H7 (cell line): ENCODE results near the gene GAS6. TPM values are rescaled to one million over a fixed set of nuclear protein-coding genes. Genes with fewer than 3 reads are reported as not detected.

Source experiments
- DNase-seq: peaks from one replicate; pipeline ENCODE4 v3.0.0; 2012
- H3K27me3 ChIP-seq: 2 replicates; pipeline ENCODE4 v1.6.0; 2011; ENCODE audit warnings: mild to moderate bottlenecking, low read length; ENCODE audit not compliant: control insufficient read depth, insufficient read depth
- H3K36me3 ChIP-seq: replicated peaks from 2 replicates; pipeline ENCODE4 v1.5.1; 2011; ENCODE audit warnings: low read length; ENCODE audit not compliant: control insufficient read depth, insufficient read depth
- H3K4me3 ChIP-seq: 2 replicates; pipeline ENCODE4 v1.5.1; 2011; ENCODE audit warnings: low read depth, mild to moderate bottlenecking, control low read depth, low read length, moderate library complexity; ENCODE audit not compliant: insufficient read depth
- total RNA-seq: library from RNA; depleted of rRNA; stranded (reverse); fragments of >200 nt; shearing (Covaris generic); gene quantifications from 2 replicates; pipeline ENCODE4 v1.2.3, GENCODE V29; 2014

GAS6 gene
- total RNA-seq, 1 experiment from 2014 or later: 15.1 TPM

DNA sequence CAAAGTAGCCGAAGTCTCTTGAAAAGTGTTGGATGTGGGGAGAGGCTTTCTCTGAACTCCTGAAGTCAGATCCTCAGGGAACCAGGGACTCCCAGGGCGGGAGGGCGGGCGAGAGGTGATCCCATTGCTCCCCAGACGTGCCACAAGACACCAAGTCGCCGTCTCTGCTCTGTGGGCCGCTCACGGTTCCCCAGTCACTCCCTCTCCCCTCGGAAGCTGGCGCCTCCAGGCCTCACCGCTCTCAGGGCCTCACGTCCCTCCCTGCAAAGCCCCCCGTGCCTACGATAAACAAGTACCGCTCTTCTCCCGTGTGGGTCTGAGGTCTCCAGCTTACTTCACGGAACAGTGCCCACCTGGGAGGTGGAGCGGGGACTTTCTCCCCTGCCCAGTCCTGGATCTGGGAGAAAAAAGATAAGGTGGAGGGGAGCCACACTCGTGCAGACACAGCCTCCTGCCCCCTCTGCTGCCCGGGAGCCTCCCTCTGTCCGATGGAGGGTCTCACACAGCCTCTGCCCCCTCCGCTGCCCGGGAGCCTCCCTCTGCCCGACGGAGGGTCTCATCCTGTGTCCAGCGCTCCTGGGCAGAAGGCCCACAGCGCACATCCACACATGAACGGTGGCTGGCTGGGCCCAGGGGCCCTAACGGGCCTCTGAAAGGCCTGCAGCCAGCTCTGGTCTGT, 50.7 kb downstream of the GAS6 start:
- Histone ChIP-seq H3K4me3 (no peak overlapping the region), H3K27me3 (no peaks in the 10 kb centered on the region), H3K36me3 (no peaks in the 10 kb centered on the region)
- DNase-seq: no peak

GRCh38 chr13:113812178-113813040, 51.5 kb downstream of the GAS6 start:
- no peak for DNase-seq
- Histone ChIP-seq H3K27me3 (no peaks in the 10 kb centered on the region), H3K4me3 (no peak overlapping the region), H3K36me3 (no peaks in the 10 kb centered on the region)

- no peak overlapping the region for H3K4me3 ChIP-seq
- H3K27me3 ChIP-seq: no peaks in the 10 kb centered on the region
- DNase-seq: peak; percentile 78
Measured at GRCh38 chr13:113811081-113811928, 52.6 kb downstream of the GAS6 start.

GRCh38 chr13:113810640-113811039, 53.2 kb downstream of the GAS6 start:
- Histone ChIP-seq H3K27me3 (no peaks in the 10 kb centered on the region), H3K36me3 (no peaks in the 10 kb centered on the region), H3K4me3 (no peak overlapping the region)
- no peak for DNase-seq

More at GRCh38 chr13:113811081-113811928, 52.6 kb downstream of the GAS6 start:
- H3K36me3 ChIP-seq: no peaks in the 10 kb centered on the region

GRCh38 chr13:113809934-113810333, 53.9 kb downstream of the GAS6 start:
- Histone ChIP-seq H3K36me3 (no peaks in the 10 kb centered on the region), H3K27me3 (no peaks in the 10 kb centered on the region), H3K4me3 (no peak overlapping the region)
- DNase-seq: no peak

- Histone ChIP-seq H3K27me3 (no peaks in the 10 kb centered on the region), H3K36me3 (no peaks in the 10 kb centered on the region), H3K4me3 (no peak overlapping the region)
- no peak for DNase-seq
Measured at GRCh38 chr13:113808058-113808834, 55.6 kb downstream of the GAS6 start.

DNA sequence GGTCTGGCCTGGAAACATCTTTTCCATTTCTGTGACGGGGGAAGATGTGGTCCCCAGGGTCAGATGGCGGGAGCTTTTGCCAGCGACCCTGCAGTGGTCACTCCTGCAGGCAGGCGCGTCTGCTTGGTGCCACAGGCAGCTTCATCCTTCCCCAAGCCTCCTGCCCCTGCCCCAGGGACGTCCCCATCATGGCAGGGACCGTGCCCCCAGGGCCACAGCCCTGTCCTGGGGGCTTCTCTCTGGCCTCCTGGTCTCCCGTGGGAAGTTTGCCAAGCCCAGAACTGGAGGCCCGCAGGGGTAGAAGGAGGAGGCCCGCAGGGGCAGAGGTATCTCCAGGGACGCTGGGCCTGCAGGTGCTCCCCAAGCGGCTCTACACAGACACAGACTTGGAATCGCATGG, 57.4 kb downstream of the GAS6 start:
- no peak for DNase-seq
- Histone ChIP-seq H3K27me3 (no peaks in the 10 kb centered on the region), H3K4me3 (no peak overlapping the region), H3K36me3 (no peaks in the 10 kb centered on the region)

GRCh38 chr13:113806104-113806471, 57.8 kb downstream of the GAS6 start:
- no peaks in the 10 kb centered on the region for H3K27me3 ChIP-seq
- no peaks in the 10 kb centered on the region for H3K36me3 ChIP-seq
- no peak for DNase-seq
- no peak overlapping the region for H3K4me3 ChIP-seq

GRCh38 chr13:113805431-113806103, 58.3 kb downstream of the GAS6 start:
- no peak for DNase-seq
- no peaks in the 10 kb centered on the region for H3K36me3 ChIP-seq
- no peaks in the 10 kb centered on the region for H3K27me3 ChIP-seq
- H3K4me3 ChIP-seq: no peak overlapping the region

DNA sequence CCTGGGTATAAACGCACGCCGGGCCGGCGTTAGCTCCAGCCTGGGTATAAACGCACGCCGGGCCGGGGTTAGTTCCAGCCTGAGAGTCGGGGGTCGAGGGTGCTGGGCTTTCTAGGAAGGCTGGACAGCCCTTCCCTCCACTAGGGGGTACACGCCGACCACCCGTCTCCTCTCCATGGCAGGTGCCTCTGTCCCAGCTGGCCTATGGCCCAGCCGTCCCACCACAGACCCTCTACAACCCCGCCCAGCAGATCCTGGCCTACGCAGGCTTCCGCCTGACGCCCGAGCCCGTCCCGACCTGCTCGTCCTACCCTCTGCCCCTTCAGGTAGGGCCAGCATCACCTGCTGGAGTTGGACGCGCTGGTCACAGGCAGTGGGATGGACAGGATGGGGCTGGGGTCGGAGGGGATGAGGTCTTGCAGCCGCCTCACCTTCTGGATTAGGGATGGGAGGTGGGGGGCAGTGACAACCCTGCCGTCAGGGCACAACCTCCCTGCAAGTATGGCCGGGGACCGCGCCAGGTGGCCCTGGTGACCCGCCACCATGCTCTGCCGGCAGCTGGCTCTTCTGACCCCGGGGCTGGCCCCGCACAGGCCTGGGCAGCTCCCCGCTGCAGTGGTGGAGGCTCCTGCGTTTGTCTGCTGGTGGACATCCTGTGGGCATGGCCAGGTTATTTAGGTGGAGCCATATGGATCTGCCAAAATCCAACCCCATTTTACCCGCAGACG, 59.0 kb downstream of the GAS6 start:
- Histone ChIP-seq H3K36me3 (no peaks in the 10 kb centered on the region), H3K4me3 (no peak overlapping the region)
- DNase-seq: peak; percentile 81

DNA sequence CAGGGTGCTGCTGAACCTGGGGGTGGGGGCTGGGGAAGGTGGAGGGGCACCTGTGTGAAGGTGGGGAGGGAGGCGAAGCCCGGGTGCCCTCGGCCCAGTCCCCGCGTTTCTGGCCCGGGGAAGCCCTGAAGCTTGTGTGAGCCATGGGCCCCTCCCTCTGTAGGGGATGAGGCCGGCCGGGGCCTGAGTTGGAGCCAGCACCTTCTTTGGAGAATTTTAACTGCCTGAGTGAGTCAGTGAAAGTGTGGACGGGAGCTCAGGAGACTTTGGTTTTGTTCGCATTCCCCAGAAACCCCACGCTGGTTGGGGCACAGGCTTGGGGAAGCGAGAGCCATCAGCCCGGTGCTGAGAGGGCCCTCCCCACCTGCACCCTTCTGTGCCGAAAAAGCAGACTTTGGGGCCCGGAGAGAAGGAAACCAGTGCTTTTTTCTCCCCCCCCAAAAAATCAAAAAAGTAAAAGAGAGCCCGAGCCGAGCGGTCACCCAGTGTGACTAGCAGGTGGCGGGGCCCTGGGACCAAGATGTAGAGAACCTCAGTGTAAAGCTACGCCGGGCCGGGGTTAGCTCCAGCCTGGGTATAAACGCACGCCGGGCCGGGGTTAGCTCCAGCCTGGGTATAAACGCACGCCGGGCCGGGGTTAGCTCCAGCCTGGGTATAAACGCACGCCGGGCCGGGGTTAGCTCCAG, 59.7 kb downstream of the GAS6 start:
- Histone ChIP-seq H3K27me3 (no peaks in the 10 kb centered on the region), H3K36me3 (no peaks in the 10 kb centered on the region), H3K4me3 (no peak overlapping the region)
- peak; percentile 77 for DNase-seq

More for the DNA sequence above, 59.0 kb downstream of the GAS6 start:
- H3K27me3 ChIP-seq: no peaks in the 10 kb centered on the region

DNA sequence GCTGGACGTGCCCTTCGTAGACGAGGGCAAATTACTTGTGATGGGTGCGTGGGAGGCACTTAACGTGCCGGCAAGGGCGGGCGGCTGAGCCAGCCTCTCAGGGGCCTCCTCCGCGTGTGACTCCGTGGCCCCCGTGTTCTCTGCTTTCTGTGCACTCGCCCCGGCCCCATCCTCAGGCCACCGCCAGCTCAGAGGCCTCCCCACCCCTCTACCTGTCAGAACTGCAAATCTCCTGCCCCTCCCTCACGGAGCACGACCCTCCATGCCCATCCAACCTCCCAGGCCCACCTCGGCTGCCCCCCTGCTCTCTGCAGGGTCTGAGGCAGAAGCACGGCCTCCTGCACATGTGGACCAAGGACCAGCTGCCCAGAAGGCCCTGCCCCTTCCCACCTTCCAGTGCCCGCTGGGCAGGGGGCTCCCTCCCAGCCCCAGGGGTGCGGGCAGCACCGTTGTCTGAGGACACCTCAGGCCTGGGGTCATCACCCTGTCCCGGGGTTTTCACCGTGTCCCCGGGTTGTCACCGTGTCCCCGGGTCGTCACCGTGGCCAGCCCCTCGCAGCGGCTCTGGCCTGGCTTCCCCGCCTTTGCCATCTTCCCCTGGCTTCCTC, 60.4 kb downstream of the GAS6 start:
- DNase-seq: peak; percentile 70

More for the DNA sequence above, 60.4 kb downstream of the GAS6 start:
- Histone ChIP-seq H3K4me3 (no peak overlapping the region), H3K27me3 (no peaks in the 10 kb centered on the region), H3K36me3 (no peaks in the 10 kb centered on the region)
